ENCODE data around the gene PYCR2.
"Not testable (repeated sequence)": the region's sequence is repeated elsewhere in the genome, so short reads cannot be mapped to it uniquely, and the experiment has no call there.

The PYCR2 gene

DNA sequence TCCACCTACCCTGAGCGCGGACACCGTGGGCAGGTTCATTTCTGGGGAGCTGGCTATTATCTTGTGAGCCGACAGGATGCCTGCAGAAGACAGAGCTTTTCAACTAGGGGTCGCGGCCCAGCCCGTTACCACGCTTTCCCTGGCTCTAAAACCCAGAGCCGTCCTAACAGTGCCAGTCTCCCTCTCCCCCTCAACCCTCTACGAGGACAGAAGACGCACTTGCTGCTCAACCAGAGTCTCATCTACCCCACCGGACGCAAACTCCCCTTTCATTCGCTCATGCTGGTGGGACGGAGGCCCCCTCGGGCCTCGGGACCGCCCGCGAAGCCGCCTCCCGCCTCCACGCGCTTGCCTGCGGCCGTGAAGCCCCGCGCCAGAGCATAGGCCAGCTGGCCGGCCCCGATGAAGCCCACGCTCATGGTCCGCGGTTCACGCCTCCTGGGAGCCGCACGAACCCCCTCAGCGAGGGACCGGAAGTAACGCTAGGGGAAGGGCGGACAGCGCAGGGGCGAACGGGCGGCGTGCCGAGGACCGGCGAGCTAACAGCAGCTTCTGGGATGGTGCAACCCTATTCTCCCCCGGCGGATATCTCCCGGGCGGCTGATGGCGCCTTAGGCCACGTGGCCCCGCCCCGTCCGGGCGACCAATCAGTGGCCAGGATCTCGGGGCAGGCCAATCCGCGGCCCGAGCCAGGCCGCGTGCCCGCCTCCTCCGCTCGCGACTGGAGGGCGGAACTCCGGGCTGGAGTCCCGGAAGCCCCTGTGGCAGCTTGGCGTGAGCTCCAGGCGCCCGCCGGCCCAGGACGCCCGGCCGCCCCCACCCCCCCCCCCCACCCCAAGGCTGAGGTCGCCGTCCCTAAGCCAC, at the start of gene PYCR2:
PYCR2 (minus strand) TSS at position 559 of the 864 bp plus-strand sequence; CDS start at position 419, 140 bp downstream.
- DNase-seq: peak; percentile 10

DNA sequence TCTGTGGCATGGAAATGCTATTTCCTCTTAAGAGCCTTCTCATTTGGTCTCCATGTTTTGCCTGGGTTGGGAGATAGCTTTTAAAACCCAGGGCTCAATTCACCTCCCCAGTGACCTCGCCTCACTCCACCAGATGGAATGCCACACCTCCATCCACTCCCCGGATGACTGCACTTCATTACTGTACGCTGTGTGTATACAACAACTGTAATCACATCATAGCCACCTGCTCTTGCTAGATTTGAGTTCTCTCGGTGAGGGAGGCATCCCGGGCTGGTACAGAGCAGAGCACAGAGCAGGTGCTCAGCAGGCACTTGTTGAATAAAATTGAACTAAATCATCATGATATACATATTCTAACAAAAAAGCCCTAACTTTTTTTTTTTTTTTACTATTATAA, 49.1 kb upstream of the PYCR2 start:
- DNase-seq: peak; percentile 72

DNA sequence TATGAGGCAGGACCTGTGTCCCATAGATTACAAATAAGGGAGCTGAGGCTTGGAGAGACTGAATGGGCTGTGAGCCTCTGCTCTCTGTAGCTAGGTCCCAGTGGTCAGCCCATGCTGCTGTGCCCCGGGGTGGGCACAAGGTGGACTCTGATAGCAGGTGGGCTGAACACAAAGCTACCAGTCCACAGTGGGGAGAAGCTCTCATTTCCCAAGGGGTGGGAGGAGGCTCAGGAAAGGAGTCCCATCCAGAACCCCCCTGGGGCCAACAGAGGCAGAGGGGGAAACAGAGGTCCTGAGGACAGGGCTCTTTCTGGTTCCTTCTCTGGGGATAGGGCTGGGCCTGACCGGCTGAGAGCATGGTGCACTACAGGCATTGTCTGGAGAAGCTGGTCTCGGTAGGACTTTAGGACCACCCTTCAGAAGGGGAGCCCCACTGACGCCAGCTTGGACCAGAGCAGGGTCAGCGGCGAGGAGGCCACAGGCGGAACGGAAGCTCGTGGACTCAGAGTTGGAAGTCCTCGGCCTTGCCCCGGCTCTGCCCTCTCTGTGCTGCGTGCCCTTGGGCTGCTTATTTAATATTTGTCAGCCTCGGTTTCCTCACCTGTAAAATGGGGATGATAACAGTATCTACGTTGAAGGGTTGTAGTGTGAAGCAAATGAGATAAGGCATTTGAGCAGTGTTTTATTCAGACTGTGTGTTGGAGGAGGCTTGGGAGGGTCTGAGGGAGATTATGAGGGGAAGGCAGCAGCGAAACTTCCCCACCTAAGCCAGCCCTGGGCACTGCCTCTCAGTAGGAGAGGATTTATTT, 48.5 kb upstream of the PYCR2 start:
- DNase-seq: no peak

DNA sequence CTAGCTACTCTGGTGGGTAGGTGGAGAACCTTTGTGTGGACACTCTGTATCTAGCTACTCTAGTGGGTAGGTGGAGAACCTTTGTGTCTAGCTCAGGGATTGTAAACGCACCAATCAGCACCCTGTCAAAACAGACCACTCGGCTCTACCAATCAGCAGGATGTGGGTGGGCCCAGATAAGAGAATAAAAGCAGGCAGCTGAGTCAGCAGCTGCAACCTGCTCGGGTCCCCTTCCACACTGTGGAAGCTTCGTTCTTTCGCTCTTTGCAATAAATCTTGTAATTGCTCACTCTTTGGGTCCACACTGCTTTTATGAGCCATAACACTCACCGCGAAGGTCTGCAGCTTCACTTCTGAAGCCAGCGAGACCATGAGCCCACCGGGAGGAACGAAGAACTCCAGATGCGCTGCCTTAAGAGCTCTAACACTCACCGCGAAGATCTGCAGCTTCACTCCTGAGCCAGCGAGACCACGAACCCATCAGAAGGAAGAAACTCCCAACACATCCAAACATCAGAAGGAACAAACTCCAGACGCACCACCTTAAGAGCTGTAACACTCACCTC, 46.6 kb upstream of the PYCR2 start:
- DNase-seq: not testable (repeated sequence)

DNA sequence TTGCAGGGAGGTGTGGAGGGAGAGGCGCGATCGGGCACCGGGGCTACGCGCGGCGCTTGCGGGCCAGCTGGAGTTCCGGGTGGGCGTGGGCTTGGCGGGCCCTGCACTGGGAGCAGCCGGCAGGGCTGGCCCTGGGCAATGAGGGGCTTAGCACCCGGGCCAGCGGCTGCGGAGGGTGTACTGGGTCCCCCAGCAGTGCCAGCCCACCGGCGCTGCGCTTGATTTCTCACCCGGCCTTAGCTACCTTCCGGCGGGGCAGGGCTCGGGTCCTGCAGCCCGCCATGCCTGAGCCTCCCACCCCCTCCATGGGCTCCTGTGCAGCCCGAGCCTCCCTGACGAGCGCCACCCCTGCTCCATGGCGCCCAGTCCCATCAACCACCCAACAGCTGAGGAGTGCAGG, 45.7 kb upstream of the PYCR2 start:
- not testable (repeated sequence) for DNase-seq

DNA sequence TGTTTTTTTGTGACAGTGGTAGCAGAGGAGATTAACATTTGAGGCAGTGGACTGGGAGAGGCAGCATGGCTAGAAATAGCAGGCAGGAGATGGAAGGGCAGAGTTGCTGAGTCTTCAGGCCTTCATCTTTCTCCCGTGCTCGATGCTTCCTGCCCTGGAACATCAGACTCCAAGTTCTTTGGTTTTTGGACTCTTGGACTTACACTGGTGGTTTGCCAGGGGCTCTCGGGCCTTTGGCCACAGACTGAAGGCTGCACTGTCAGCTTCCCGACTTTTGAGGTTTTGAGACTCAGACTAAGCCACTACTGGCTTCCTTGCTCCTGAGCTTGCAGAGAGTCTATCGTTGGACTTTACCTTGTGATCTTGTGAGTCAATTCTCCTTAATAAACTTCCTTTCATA, 41.2 kb upstream of the PYCR2 start:
- no peak for DNase-seq

DNA sequence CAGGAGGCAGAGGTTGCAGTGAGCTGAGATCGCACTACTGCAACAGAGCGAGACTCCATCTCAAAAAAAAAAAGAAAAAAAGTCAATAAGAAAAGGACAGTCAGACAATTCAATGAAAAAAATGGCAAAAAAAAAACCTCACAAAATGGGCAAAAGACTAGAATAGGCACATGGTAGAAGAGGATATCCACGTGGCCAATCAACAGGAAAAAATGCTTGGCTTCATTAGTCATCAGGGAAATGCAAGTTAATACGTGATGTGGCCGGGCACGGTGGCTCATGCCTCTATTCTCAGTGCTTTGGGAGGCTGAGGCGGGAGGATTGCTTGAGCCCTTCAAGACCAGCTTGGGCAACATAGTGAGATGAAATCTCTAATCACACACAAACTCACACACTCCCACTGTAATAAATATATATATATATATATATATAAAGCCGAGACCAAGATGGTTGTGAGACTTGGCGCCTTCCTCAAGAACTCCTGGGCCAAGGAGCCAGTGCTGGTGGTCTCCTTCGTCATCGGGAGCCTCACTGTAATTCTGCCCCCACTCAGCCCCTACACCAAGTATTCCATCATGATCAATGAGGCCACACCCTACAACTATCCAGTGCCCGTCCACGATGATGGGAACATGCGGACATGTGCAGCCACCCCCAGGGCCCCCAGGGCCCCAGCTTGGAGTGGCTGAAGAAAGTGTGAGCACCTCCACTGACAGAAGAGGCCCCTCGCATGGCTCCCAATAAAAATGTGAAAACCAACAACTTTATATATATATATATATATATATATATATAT, 39.9 kb upstream of the PYCR2 start:
- DNase-seq: no peak

DNA sequence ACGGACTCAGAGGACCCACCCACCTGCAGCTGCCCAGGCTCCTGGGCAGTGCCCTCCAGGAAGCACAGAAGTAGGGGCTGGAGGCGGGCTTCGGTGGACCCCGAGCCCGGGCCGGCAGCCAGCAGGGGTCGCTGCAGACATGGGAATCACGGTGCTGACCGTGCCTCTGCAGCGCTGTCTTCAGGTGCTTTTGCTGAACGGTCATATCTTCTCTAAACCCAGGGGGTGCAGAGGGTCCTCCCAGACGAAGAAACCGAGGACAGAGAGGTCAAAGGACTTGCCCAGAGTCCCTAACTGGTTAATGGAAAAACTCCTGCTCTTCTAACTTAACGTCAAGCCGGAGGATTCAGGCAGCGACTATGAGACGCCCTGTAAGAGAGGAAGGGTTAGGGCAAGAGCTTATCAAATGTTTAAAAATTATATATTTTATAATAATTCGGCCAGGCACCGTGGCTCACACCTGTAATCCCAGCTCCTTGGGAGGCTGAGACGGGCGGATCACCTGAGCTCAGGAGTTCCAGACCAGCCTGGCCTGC, 38.5 kb upstream of the PYCR2 start:
- DNase-seq: no peak

DNA sequence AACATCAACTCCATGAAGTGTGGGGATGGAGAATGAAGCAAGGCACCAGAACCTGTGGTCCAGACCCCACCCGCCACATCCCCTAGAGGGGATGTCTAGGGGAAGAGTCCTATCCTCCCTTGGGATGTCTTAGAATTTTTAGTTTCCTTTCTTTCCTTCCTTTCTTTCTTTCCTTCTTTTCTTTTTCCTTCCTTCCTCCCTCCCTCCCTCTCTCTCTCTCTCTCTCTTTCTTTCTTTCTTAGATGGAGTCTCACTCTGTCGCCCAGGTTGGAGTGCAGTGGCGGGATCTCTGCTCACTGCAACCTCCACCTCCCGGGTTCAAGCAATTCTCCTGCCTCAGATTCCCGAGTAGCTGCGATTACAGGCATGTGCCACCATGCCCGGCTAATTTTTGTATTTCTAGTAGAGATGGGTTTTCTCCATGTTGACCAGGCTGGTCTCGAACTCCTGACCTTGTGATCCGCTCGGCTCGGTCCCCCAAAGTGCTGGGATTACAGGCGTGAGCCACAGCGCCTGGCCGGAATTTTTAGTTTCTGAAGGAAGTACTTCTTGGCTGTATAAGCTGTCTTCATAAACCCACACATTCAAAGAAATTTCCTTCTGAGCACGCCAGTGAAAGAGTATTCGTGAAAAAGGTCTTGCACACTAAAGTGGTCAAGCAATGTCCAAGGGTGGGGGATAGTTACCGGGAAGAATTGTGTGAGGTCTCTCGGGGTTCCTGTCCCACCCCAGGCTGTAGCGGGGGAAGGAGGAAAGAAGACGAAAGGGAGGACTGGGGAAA, 37.8 kb upstream of the PYCR2 start:
- DNase-seq: no peak

DNA sequence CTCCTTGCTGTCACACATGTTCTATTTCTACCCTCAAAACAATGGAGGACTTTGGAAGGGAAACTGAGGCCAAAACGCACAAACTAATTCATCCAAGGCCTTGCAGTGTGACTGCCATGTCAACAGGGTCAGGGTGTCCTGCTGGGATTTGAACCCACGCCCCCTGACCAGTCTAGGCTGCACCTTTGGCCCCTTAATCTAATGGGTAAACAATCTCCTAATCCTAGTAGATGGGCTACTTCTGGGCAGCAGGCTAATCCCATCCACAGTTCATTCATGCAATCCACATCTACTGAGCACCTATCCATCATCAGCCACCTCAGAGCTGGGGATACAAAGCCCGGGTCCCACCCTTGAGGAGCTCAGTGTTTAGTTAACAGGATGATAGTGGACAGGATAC, 34.0 kb upstream of the PYCR2 start:
- no peak for DNase-seq

DNA sequence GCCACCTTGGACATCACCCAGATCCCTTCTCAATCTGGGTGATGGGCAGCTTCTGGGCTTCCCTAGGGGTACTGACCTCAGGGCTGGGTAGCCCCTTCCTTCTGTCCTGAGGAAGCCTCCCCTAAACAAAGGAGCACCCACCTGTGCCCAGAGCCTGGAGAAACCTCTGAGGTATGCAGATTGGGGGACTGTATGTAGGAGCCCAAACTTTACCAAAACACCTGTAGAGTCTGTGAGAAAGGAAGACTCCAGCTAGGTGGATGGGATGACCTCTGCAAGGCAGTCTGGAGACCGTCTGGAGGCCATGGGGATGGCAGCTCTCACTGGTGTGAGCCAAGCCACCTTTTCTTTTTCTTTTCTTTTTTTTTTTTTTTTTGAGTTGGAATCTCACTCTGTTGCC, 30.7 kb upstream of the PYCR2 start:
- no peak for DNase-seq

DNA sequence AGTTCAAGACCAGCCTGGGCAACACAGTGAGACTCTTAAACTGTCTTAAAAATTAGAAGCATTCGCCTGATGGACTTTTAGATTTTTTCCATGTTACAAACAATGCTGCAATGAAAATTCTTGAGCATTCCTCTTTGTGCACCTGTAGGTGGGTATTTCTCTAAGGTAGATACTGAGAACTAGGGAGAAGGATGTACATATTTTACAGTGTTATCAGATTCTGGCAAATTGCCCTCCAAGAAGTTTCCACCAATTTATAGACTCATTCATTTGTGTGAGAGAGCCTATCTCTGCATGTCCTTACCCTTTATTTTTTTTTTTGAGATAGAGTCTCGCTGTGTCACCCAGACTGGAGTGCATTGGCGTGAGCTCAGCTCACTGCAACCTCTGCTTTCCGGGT, 29.3 kb upstream of the PYCR2 start:
- DNase-seq: no peak

DNA sequence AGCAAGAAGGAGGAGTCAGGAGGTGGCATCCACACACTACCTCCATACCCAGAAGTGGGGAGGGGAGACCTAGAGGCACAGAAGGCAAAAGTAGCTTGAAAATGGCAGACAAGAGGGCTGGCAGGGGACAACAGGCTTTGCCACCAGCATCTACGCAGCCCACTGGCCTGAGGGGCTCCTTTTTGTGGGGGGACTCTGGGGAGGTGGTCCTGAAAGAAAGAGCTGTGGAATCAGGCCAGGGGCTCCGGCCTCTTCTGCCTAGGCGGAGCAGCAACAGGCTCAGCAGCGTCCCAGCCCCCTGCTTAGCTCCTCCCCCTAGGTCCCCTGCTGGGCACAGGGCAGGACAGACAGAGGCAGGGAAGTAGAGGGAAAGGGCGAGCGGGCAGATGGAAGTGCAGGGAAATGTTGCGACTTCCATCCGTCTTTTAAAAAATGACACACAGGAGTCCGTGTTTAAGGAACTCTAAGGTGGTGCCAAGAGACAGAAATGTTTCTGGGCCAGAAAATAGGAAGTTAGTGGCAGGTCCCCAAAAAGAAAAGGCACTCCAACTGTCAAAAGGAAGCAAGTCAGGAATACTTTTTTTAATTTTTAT, 27.0 kb upstream of the PYCR2 start:
- DNase-seq: no peak

DNA sequence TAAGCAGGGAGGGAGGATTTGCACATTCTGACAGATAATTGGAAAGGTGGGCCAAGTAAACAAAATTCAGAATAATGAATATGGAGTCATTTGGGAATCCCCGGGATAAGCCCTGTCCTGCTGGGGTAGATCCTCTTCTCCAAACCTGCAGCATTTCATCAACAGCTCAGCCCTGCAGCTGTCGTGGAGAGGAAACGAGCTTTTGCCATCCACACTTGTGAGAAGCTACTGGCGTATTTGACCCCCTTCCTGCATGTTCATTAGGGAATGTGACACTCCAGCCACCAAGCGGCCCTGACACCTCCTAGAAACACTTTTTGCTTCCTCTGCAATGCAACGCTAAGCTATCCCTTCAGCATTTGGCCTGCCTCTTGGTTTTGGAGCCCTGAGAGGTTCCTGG, 25.0 kb upstream of the PYCR2 start:
- no peak for DNase-seq

DNA sequence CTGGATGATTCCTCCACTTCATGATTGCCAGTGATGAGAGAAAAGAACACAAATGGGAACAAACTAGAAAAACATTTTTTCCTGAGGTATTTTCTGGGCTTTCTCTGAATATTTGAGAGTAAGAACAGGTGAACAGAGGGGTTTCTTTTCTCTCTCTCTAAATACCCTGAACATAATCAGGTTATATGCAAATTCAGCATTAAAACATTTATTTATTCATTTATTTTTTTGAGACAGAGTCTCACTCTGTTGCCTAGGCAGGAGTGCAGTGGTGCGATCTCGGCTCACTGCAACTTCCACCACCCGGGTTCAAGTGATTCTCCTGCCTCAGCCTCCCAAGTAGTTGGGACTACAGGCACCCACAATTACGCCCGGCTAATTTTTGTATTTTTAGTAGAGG, 22.8 kb upstream of the PYCR2 start:
- no peak for DNase-seq

DNA sequence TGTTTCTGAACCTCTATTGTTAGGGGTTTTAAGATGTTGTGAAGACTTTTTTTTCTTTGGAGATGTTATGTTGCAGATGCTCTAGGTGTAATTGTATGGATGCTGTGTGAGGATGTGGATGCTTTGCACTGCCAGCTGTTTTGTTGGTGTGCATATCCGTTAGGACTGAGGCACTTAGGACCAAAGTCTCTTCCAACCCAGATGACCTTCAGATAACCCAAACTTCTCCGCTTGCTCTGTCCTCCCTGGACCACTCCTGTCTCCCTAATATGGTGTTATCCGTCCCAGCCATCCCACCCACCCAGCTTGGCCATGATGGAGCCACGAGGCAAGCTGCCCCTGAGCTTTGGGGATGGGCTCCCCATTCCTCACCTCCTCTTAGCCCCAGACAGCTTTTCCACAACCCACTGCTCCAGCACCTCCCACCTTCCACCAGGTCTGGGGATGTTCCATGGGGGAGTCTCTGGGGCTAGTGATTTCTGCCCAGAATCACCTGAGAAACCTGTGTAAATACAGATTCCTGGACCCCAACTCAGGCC, 22.1 kb upstream of the PYCR2 start:
- DNase-seq: no peak

DNA sequence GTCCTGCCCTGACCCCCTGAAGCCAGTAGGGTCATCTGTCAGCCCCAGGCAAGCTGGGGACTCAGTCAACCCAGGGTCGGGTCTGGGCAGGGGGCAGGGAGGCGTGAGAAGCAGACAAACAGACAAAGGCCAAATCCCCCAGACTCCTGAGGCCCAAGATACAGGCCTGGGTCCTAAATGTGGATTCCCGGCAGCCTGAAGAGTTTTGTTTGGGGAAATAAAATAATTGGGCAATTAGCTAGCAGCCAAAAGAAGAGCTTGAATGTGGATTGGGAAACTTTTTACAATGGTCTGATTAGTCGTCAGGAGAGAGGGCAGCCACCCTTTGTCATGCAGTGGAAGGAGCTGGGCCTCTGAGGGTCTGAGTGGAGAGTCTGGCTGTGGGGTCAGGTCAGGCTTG, 21.5 kb upstream of the PYCR2 start:
- DNase-seq: no peak

DNA sequence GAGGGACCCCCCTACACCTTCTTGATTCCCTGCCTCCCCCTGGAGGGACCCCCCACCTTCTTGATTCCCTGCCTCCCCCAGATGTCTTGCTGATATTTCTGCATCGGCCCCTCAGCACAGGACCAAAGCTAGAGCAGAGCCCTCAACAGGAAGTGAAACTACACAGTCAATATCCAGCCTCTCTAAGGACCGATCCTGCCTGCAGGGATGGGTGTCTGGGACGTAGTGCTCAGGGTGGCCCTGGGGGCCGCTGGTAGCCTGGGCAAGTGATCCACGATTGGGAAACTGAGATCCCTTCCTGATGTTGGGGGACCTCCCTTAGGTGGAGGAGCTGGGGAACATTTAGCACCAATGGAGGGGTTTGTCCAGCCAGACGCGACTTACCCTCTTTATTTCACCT, 20.9 kb upstream of the PYCR2 start:
- DNase-seq: no peak

DNA sequence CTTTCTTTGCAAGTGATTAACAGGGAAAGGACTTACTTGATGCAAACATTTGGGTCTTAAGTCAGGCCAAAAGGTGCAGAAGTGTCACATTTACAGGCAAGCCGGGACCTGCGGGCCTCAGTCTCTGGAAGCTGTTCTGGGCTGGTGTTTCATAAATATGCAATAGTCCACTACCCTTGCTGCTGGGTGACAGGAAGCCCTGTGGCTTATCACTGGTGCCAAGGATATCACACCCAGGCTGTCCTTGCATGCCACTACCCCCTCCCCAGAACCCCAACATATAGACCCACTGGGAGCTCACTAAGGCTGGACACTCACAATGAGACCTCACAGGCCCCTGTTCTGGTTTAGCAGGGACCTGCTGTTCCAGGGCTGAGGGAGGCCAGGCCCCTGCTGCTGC, 20.3 kb upstream of the PYCR2 start:
- DNase-seq: no peak

DNA sequence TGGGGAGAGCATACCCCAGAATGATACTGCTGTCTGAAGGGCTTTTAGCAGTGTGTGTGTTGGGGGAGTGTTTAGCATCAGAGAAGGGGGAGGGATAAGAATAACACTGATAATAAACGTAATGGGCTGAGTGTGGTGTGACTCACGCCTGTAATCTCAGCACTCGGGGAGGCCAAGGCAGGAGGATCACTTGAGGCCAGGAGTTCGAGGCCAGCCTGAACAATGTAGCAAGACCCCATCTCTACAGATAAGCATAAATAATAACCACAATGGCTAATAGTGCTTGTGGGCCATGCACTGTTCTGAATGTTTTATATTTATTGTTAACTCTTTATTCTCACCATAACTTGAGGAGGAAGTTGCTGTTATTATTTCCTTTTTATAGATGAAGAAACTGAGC, 19.5 kb upstream of the PYCR2 start:
- no peak for DNase-seq

DNA sequence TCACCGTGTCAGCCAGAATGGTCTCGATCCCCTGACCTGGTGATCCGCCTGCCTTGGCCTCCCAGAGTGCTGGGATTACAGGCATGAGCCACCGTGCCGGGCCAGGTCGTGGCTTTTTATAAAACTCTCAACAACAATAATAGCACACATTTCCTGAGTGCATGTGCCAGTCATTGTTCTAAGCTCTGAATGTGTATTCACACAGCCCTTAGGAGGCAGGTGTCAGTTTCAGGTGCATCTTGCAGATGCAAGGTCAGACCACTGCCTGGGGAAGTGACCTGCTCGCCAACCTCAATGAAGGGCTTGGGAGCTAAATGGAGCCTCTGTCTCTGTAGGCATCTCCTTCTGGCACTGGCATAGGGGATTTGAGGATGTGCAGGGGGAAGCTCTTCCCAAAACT, 18.5 kb upstream of the PYCR2 start:
- DNase-seq: no peak

DNA sequence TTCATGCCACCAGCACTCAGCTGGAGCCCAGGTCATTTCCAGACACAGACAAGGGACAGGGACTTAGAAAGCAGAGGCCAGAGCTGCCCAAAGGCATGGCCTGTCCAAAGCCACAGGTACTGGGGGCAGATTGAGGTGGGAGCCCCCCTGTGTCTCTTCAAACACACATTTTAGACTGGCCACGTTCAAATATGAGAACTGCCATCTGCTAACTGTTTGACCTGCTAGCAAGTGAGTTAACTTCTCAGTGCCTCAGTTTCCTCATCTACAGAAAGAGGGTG, 17.8 kb upstream of the PYCR2 start:
- no peak for DNase-seq
